ENCODE measurements around the gene ACOX2. TPM values are rescaled to one million over a fixed set of nuclear protein-coding genes. Genes with fewer than 3 reads are reported as not detected.
A peak's percentile ranks its signal among the peaks of the same experiment; 100 is the strongest.

ACOX2 gene
- total RNA-seq, 1 experiment from 2014 or later = 0.85 TPM

DNA sequence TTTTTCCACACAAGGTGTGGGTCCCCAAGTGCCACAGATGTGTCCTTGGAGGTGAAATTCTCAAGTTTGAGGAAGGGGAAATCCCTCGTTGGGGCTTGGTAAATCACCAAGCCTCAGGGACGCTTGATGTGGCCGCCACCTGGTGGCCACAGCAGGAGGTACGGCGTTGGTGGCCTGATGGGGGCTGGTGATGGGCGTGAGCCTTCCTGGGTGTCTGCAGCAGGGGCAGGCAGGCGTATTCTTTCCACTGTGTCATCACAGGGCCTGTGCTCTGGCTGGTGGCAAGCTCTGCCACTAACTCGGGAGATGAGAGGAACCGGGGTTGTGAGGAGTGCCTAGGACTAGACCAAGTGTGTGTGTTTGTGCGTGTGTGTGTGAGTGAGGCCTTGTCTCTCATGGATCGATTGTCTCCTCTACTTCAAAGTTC, 4.2 kb downstream of the ACOX2 start:
- Histone ChIP-seq H4K5ac (ENCODE audit: insufficient read length, low read depth, low read length) (no peak overlapping the region), H3K56ac (ENCODE audit: insufficient read length, low read depth, low read length) (no peak overlapping the region), H4K20me1 (ENCODE audit: control insufficient read depth, insufficient read depth, insufficient read length) (no peaks in the 10 kb centered on the region), H3K27ac (ENCODE audit: insufficient read length, low read depth, low read length) (no peak overlapping the region), H3K14ac (ENCODE audit: insufficient read depth, low read length) (no peak overlapping the region), H2BK5ac (ENCODE audit: insufficient read length, low read length) (no peak overlapping the region), H3K9ac (ENCODE audit: extremely low read depth, insufficient read length, low read length) (no peak overlapping the region), H4K91ac (ENCODE audit: insufficient read length, low read depth, low read length) (no peak overlapping the region), H2BK20ac (ENCODE audit: low read depth, low read length, poor library complexity, severe bottlenecking) (no peak overlapping the region), H4K8ac (replicated peaks; ENCODE audit: insufficient read length, low read depth, low read length) (no peak overlapping the region), H3K23me2 (ENCODE audit: insufficient read length, low read depth, low read length, poor library complexity, severe bottlenecking) (no peaks in the 10 kb centered on the region), H3T11ph (ENCODE audit: low read length) (no peak overlapping the region), H2AFZ (ENCODE audit: low read length) (no peak overlapping the region), H3K4me2 (ENCODE audit: insufficient read depth, insufficient read length, low read length) (no peak overlapping the region), H3K9me3 (ENCODE audit: control insufficient read depth, low read depth, low read length) (no peaks in the 10 kb centered on the region), H3K4ac (ENCODE audit: low read depth, low read length) (no peak overlapping the region), H3K23ac (ENCODE audit: insufficient read length, low read depth, low read length) (no peak overlapping the region), H3K79me2 (ENCODE audit: insufficient read depth, low read length) (no peaks in the 10 kb centered on the region), H2BK15ac (ENCODE audit: low read depth, low read length) (no peak overlapping the region), H3K18ac (ENCODE audit: insufficient read length, low read depth, low read length) (no peak overlapping the region), H3K79me1 (ENCODE audit: insufficient read depth, low read depth, low read length, poor library complexity, severe bottlenecking) (no peaks in the 10 kb centered on the region), H2BK120ac (ENCODE audit: low read depth, low read length, poor library complexity, severe bottlenecking) (no peak overlapping the region), H2BK12ac (ENCODE audit: insufficient read length, low read depth, low read length) (no peak overlapping the region), H3K27me3 (ENCODE audit: insufficient read depth, low read length) (no peaks in the 10 kb centered on the region), H3K4me1 (ENCODE audit: insufficient read depth, low read length) (no peaks in the 10 kb centered on the region), H2AK5ac (ENCODE audit: insufficient read length, low read length) (no peak overlapping the region)
- Mint-ChIP-seq H3K4me3 (no peak overlapping the region), H3K27me3 (ENCODE audit: low read depth) (no peaks in the 10 kb centered on the region; the same call in 1 of the 2 replicates), H3K4me1 (peaks cover 13 to 33% of the 10 kb centered on the region in 2 experiments), H3K9me3 (no peaks in the 10 kb centered on the region; a peak in 2 of 5 replicates), H3K27ac (peak overlapping the region in 1 of 3 experiments; percentile 87; a peak in 1 of 7 replicates), H3K36me3 (ENCODE audit: insufficient read depth in 1 of 3, low read depth in 3 of 3) (no peaks in the 10 kb centered on the region)
- no CpG with 5 or more reads among the region's 11 CpGs for WGBS (ENCODE audit: extremely low coverage, insufficient read length, low lambda C conversion rate)
- TF ChIP-seq, protein P1, sequence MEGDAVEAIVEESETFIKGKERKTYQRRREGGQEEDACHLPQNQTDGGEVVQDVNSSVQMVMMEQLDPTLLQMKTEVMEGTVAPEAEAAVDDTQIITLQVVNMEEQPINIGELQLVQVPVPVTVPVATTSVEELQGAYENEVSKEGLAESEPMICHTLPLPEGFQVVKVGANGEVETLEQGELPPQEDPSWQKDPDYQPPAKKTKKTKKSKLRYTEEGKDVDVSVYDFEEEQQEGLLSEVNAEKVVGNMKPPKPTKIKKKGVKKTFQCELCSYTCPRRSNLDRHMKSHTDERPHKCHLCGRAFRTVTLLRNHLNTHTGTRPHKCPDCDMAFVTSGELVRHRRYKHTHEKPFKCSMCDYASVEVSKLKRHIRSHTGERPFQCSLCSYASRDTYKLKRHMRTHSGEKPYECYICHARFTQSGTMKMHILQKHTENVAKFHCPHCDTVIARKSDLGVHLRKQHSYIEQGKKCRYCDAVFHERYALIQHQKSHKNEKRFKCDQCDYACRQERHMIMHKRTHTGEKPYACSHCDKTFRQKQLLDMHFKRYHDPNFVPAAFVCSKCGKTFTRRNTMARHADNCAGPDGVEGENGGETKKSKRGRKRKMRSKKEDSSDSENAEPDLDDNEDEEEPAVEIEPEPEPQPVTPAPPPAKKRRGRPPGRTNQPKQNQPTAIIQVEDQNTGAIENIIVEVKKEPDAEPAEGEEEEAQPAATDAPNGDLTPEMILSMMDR (conservative IDR thresholded peaks at IDR 0.05) = peak; percentile 84
- DNase-seq = peak; percentile 77
